HepG2 (cell line): ENCODE results near the gene ARL11. TPM values are rescaled to one million over a fixed set of nuclear protein-coding genes. Genes with fewer than 3 reads are reported as not detected.
A peak's percentile ranks its signal among the peaks of the same experiment; 100 is the strongest.

Experiments
- CBX5 ChIP-seq: sonication (generic); formaldehyde crosslinking; IDR thresholded peaks from 2 replicates; pipeline ENCODE4 v1.4.0; 2020; ENCODE audit warnings: missing genetic modification reagents, borderline replicate concordance
- DR1 ChIP-seq: sonication (generic); formaldehyde crosslinking; IDR thresholded peaks from 2 replicates; pipeline ENCODE4 v1.8.0; 2021; ENCODE audit warnings: mild to moderate bottlenecking, missing genetic modification reagents, inconsistent platforms
- GMEB2 ChIP-seq: IDR thresholded peaks from 2 replicates; pipeline ENCODE4 v1.6.1; 2016; ENCODE audit warnings: missing biosample characterization, missing genetic modification reagents, low read depth
- HNRNPK ChIP-seq: fragments of 200-400 bp; formaldehyde crosslinking; IDR thresholded peaks from 2 replicates; pipeline ENCODE4 v1.6.1; 2018; ENCODE audit warnings: low read length, low read depth, moderate library complexity, mild to moderate bottlenecking; ENCODE audit not compliant: poor library complexity, severe bottlenecking
- KLF12 ChIP-seq: sonication (generic); formaldehyde crosslinking; IDR thresholded peaks from 2 replicates; pipeline ENCODE4 v1.4.0; 2020; ENCODE audit warnings: missing genetic modification reagents, borderline replicate concordance
- MXD3 ChIP-seq: IDR thresholded peaks from 2 replicates; pipeline ENCODE4 v1.6.1; 2016; ENCODE audit warnings: mild to moderate bottlenecking, missing biosample characterization, missing genetic modification reagents
- MYC ChIP-seq: sonication (generic); formaldehyde crosslinking; IDR thresholded peaks from 2 replicates; pipeline ENCODE4 v1.9.0; 2021; ENCODE audit warnings: missing genetic modification reagents, borderline replicate concordance
- POGZ ChIP-seq: sonication (generic); formaldehyde crosslinking; IDR thresholded peaks from 2 replicates; pipeline ENCODE4 v1.4.0; 2020; ENCODE audit warnings: mild to moderate bottlenecking, missing genetic modification reagents
- SAFB2 ChIP-seq: sonication (generic); formaldehyde crosslinking; IDR thresholded peaks from 2 replicates; pipeline ENCODE4 v1.5.1; 2020; ENCODE audit warnings: missing genetic modification reagents, low read depth, mild to moderate bottlenecking, borderline replicate concordance
- SMAD1 ChIP-seq: sonication (generic); formaldehyde crosslinking; IDR thresholded peaks from 2 replicates; pipeline ENCODE4 v1.4.0; 2020; ENCODE audit warnings: missing genetic modification reagents, low read depth, mild to moderate bottlenecking, borderline replicate concordance
- SNAPC5 ChIP-seq: sonication (generic); formaldehyde crosslinking; IDR thresholded peaks from 2 replicates; pipeline ENCODE4 v1.8.1; 2023; ENCODE audit warnings: mild to moderate bottlenecking, missing genetic modification reagents, borderline replicate concordance
- YEATS2 ChIP-seq: sonication (generic); formaldehyde crosslinking; IDR thresholded peaks from 2 replicates; pipeline ENCODE4 v1.4.0; 2020; ENCODE audit warnings: missing genetic modification reagents, borderline replicate concordance
- ZBTB20 ChIP-seq: sonication (generic); formaldehyde crosslinking; IDR thresholded peaks from 2 replicates; pipeline ENCODE4 v1.8.1; 2023; ENCODE audit warnings: missing genetic modification reagents, low read depth, mild to moderate bottlenecking, borderline replicate concordance
- ZNF513 ChIP-seq: sonication (generic); formaldehyde crosslinking; conservative IDR thresholded peaks from 2 replicates; pipeline ENCODE4 v1.5.0; 2020; ENCODE audit warnings: missing genetic modification reagents
- ZNF563 ChIP-seq: sonication (generic); formaldehyde crosslinking; IDR thresholded peaks from 2 replicates; pipeline ENCODE4 v1.8.0; 2022; ENCODE audit warnings: mild to moderate bottlenecking, moderate library complexity, missing genetic modification reagents
- ZNF607 ChIP-seq: sonication (generic); formaldehyde crosslinking; IDR thresholded peaks from 2 replicates; pipeline ENCODE4 v1.5.1; 2020; ENCODE audit warnings: missing genetic modification reagents, mild to moderate bottlenecking, borderline replicate concordance
- ZNF672 ChIP-seq: sonication (generic); formaldehyde crosslinking; IDR thresholded peaks from 2 replicates; pipeline ENCODE4 v1.8.1; 2022; ENCODE audit warnings: missing genetic modification reagents
- ZNF768 ChIP-seq: sonication (generic); formaldehyde crosslinking; IDR thresholded peaks from 2 replicates; pipeline ENCODE4 v1.4.0; 2020; ENCODE audit warnings: missing genetic modification reagents
- ZNF773 ChIP-seq: sonication (generic); formaldehyde crosslinking; IDR thresholded peaks from 2 replicates; pipeline ENCODE4 v1.4.0; 2020; ENCODE audit warnings: missing genetic modification reagents, borderline replicate concordance
- ZNF782 ChIP-seq: sonication (generic); formaldehyde crosslinking; IDR thresholded peaks from 2 replicates; pipeline ENCODE4 v1.4.0; 2020; ENCODE audit warnings: missing genetic modification reagents, mild to moderate bottlenecking, borderline replicate concordance
- ZNF784 ChIP-seq: sonication (generic); formaldehyde crosslinking; IDR thresholded peaks from 2 replicates; pipeline ENCODE4 v1.5.1; 2020; ENCODE audit warnings: missing genetic modification reagents, mild to moderate bottlenecking, borderline replicate concordance
- ZNF788 ChIP-seq: sonication (generic); formaldehyde crosslinking; IDR thresholded peaks from 2 replicates; pipeline ENCODE4 v1.5.0; 2020; ENCODE audit warnings: mild to moderate bottlenecking, missing genetic modification reagents, borderline replicate concordance
- polyA plus RNA-seq, 8 experiments: library from polyadenylated mRNA; depleted of rRNA in 3 of 8; stranded (reverse) in 7 of 8; unstranded in 1 of 8; fragments of >200 nt; fragmentation: Illumina TruSeq in 4 of 8; extraction: Trizol in 4 of 8; gene quantifications; 2 replicates each; pipeline versions ENCODE4 v1.2.1 to v1.2.3, GENCODE V29; 2011 to 2016; ENCODE audit warnings: low read depth in 4 of 8, missing spikeins in 1 of 8, mixed read lengths in 1 of 8; ENCODE audit not compliant: insufficient read depth in 1 of 8
- total RNA-seq, 5 experiments: library from RNA; depleted of rRNA; stranded (reverse); fragments of >200 nt; fragmentation: Illumina TruSeq; extraction: Trizol; gene quantifications; 2 replicates each; pipeline ENCODE4 v1.2.3, GENCODE V29; 2016; ENCODE audit warnings: low read depth in 1 of 5

Gene ARL11
- total and polyA plus RNA-seq, 2 of the 13 experiments (the other 11 are each of a cell fraction or from before 2014, with no cell fraction given), result 0.04 to 0.22 TPM

GRCh38 chr13:49585220-49586157 lies 42.8 kb upstream of the ARL11 start, which contains the start of gene RCBTB1 (continued):
- TF ChIP-seq GMEB2, result no peak
- no peak for TF ChIP-seq ZBTB20 (CRISPR knock-in tag)
- TF ChIP-seq MXD3 (CRISPR knock-in tag), result peak; percentile 61
- TF ChIP-seq ZNF773 (CRISPR knock-in tag), result 0 out of 2 replicates have a peak, but pooled peaks have one; percentile 18
- TF ChIP-seq ZNF782 (CRISPR knock-in tag), result peak; percentile 70; the same call in 1 of the 2 replicates
- TF ChIP-seq HNRNPK, result peak; percentile 12
- peak; percentile 97 for TF ChIP-seq ZNF784 (CRISPR knock-in tag)
- TF ChIP-seq POGZ (CRISPR knock-in tag), result peak; percentile 52; the same call in 1 of the 2 replicates
- peak; percentile 80; the same call in 1 of the 2 replicates for TF ChIP-seq MYC (CRISPR knock-in tag)
- peak; percentile 44; the same call in 1 of the 2 replicates for TF ChIP-seq ZNF607 (CRISPR knock-in tag)
- no peak for TF ChIP-seq DR1 (CRISPR knock-in tag)
- TF ChIP-seq ZNF788 (CRISPR knock-in tag), result peak; percentile 50; the same call in 1 of the 2 replicates
- peak; percentile 77 for TF ChIP-seq ZNF563
- no peak for TF ChIP-seq ZNF768 (CRISPR knock-in tag)
- TF ChIP-seq ZNF513 (CRISPR knock-in tag), result no peak
- peak; percentile 87; the same call in 1 of the 2 replicates for TF ChIP-seq SAFB2 (CRISPR knock-in tag)
- TF ChIP-seq CBX5 (CRISPR knock-in tag), result peak; percentile 48; the same call in 1 of the 2 replicates
- TF ChIP-seq SMAD1 (CRISPR knock-in tag), result no peak
- TF ChIP-seq ZNF672 (CRISPR knock-in tag), result no peak
- TF ChIP-seq KLF12, result 0 out of 2 replicates have a peak, but pooled peaks have one; percentile 58
- peak; percentile 51; the same call in 1 of the 2 replicates for TF ChIP-seq YEATS2 (CRISPR knock-in tag)
- TF ChIP-seq SNAPC5 (CRISPR knock-in tag), result no peak
